ENCODE measurements around the gene MAP2K1. TPM values are rescaled to one million over a fixed set of nuclear protein-coding genes. Genes with fewer than 3 reads are reported as not detected.
"Not testable (repeated sequence)": the region's sequence is repeated elsewhere in the genome, so short reads cannot be mapped to it uniquely, and the experiment has no call there.

The MAP2K1 gene
- total RNA-seq, 4 donors from 2014 or later: 13.2 to 46.4 (median 33.5) TPM

DNA sequence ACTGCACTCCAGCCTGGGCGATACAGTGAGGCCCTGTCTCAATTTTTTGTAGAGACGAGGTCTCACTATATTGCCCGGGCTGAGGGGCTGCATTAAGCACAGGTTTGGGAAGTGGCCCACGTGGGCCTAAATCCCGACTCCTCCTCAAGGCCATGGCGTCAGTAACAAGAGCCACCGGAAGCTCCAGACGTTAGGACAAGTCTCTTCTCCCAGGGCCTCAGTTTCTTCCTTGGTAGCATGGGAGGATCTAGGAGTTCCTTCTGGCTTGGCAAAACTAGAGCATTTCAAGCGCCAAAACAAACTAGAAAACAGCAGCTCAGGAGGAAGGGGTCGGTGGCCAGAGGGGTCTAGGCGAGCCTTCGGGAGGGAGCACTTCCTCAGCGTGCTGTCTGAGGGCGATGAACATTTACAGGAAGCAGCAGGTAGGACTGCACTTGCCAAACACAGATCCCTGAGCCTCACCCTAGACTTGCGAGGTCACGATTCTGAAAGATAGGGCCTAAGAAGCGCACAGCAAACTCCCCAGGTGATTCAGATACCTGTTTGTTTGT lies 110.3 kb downstream of the MAP2K1 start:
- DNase-seq: peak in 1 of 2 donors; percentile 13
- Histone ChIP-seq H3K4me1 (peaks cover 0 to 5% of the 10 kb centered on the region in 2 donors), H3K27me3 (no peaks in the 10 kb centered on the region), H3K9me3 (no peaks in the 10 kb centered on the region), H3K36me3 (no peaks in the 10 kb centered on the region), H3K27ac (peak overlapping the region; percentile 81 to 86), H3K4me3 (peak overlapping the region; percentile 64 to 96)
- intact Hi-C loops (cut with DNase I; ENCODE audit: low total_unique reads): loop anchor here (5.0 kb wide), 1 partner anchor 110 kb away; the partner anchor contains the start of gene MAP2K1
- TF ChIP-seq, protein P1, sequence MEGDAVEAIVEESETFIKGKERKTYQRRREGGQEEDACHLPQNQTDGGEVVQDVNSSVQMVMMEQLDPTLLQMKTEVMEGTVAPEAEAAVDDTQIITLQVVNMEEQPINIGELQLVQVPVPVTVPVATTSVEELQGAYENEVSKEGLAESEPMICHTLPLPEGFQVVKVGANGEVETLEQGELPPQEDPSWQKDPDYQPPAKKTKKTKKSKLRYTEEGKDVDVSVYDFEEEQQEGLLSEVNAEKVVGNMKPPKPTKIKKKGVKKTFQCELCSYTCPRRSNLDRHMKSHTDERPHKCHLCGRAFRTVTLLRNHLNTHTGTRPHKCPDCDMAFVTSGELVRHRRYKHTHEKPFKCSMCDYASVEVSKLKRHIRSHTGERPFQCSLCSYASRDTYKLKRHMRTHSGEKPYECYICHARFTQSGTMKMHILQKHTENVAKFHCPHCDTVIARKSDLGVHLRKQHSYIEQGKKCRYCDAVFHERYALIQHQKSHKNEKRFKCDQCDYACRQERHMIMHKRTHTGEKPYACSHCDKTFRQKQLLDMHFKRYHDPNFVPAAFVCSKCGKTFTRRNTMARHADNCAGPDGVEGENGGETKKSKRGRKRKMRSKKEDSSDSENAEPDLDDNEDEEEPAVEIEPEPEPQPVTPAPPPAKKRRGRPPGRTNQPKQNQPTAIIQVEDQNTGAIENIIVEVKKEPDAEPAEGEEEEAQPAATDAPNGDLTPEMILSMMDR (IDR thresholded peaks at IDR 0.05): no peak
- TF ChIP-seq POLR2A (IDR thresholded peaks at IDR 0.05): no peak

DNA sequence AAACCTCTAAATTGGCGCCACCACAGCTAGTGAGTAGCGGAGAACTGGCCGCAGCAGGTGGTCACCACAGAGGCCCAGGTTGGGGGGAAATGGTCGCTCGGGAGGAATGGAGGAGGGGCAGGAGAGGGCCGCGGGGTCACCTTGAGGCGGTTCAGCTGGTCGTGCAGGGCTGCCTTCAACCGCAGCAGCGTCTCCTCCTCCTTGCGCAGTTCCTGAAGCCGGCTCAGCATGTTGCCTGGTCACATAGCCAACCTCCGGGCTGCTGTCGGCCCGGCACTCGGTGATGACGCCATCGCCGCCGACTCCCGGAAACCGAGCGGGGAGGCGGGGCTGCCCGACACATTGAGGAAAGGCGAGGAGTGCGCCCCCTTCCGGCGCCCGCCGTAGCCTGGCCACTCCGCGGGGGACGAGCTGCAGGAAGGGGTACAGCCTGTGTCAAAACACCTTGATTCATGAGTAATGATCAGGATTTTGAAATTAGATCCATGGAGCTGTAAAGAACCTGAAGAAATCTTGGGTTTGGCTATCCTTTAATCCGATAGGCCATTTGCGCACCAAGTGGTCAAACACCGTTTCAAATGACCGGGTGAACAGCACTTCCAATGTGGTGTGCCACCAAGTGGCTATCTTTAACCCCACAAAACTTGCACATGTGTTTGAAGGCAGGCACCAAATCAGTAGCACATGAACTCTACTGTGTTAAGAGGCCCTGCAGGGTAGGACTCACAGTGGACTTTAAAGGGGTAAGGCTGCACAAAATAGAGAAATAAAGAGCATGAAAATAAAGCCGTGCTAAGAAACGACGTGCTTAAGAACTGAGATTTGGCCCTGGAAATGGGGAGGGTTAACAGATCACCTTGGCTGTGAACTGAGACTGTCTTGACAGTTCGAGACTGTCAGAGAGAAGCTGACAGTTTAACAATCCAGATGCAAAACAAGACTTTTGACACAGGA lies 111.1 kb downstream of the MAP2K1 start, which contains the start of gene SNAPC5:
Gene SNAPC5, minus strand, starts transcription at position 261 of the 954 bp plus-strand sequence. Its CDS starts 31 bp downstream, at position 230.
- H3K36me3 ChIP-seq: no peaks in the 10 kb centered on the region
- peaks cover 0 to 7% of the 10 kb centered on the region in 2 donors for H3K4me1 ChIP-seq

DNA sequence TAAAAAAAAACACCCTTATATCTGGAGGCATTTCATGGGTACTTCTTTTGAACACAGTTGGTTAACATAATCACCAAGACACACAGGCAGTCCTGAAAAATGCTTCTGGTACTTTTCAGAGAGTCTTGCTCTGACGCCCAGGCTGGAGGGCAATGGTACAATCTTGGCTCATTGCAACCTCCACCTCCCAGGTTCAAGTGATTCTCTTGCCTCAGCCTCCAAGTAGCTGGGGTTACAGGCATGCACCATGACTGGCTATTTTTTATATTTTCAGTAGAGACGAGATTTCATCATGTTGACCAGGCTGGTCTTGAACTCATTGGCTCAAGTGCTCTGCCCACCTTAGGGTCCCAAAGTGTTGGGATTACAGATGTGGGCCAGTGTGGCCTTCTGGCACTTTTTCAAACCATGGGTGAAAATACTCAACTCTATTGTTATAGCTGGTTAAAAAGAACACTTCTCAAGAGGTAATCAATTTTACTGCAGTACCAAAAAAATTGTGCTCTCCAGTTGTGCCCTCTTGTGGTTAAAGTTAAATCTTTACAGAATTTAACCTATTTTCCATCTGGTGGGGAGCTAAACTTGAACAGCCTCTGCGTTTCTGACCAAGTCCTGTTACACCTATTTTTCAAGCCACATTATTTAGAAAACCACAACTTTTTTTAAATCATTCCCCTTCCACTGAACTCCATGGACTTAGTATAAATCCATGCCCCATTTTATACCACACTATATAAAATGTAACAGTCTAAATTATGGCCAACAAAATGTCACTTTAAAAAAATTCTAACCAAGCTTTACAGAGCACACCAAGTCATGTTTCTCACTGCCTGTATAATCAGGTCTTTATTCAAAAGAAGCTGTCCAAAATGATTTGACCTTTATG lies 112.0 kb downstream of the MAP2K1 start:
- no peak overlapping the region for H3K27ac ChIP-seq
- no peak for DNase-seq
- no peaks in the 10 kb centered on the region for H3K9me3 ChIP-seq

More for the DNA sequence above, 111.1 kb downstream of the MAP2K1 start, which contains the start of gene SNAPC5:
- Histone ChIP-seq H3K27me3 (no peaks in the 10 kb centered on the region), H3K4me3 (peak within 1 kb of the TSS; percentile 64 to 96), H3K27ac (peak within 1 kb of the TSS; percentile 81 to 86), H3K9me3 (no peaks in the 10 kb centered on the region)
- peak; percentile 94 to 95 for DNase-seq
- peak; percentile 50 to 66 for TF ChIP-seq POLR2A (IDR thresholded peaks at IDR 0.05)
- TF ChIP-seq, protein P1 (IDR thresholded peaks at IDR 0.05): peak; percentile 96 to 99 (median 98)
- intact Hi-C loops (cut with DNase I; ENCODE audit: low total_unique reads): loop anchor here (5.0 kb wide), 1 partner anchor 110 kb away; the partner anchor contains the start of gene MAP2K1

DNA sequence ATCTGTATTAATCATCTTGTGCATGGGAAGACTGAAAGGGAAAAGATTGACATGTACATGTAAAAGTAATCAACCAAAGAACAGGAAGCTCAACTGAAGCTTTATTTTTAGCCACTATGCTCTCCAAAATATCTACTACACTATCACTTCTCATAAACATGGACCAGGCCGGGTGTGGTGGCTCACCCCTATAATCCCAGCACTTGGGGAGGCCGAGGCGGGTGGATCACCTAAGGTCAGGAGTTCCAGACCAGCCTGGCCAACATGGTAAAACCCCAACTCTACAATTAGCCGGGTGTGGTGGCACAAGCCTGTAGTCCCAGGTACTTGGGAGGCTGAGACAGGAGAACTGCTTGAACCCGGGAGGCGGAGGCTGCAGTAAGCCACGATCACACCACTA lies 113.6 kb downstream of the MAP2K1 start:
- intact Hi-C loops (cut with DNase I; ENCODE audit: low total_unique reads): not testable (repeated sequence)

More for the DNA sequence above, 112.0 kb downstream of the MAP2K1 start:
- no peaks in the 10 kb centered on the region for H3K27me3 ChIP-seq
- TF ChIP-seq, protein P1 (IDR thresholded peaks at IDR 0.05): peak in 1 of 4 experiments; percentile 17
- TF ChIP-seq POLR2A (IDR thresholded peaks at IDR 0.05): no peak
- H3K4me3 ChIP-seq: no peak overlapping the region
- no peaks in the 10 kb centered on the region for H3K36me3 ChIP-seq
- intact Hi-C loops (cut with DNase I; ENCODE audit: low total_unique reads): loop anchor here (5.0 kb wide), 1 partner anchor 111 kb away; the partner anchor contains the start of gene MAP2K1
- H3K4me1 ChIP-seq: peaks cover 4 to 12% of the 10 kb centered on the region in 2 donors

DNA sequence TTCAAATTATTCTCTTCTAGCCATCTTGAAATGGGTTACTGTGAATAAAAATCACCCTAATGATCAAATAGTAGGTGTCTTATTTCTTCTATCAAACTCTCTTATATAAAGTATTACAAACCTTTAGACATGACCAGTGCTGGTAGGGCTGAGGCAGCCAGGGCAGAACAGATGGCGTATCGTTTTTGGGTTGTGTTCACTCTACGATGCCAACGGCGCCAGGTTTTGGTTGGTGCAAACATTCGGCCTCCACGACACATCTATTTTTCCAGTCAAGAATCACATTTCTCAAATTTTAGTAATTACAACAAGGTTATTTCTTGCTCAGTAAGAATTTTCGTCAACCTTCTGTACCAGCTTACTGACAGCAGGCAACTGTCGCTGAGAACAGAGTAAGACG lies 115.8 kb downstream of the MAP2K1 start:
- DNase-seq: no peak
- no peaks in the 10 kb centered on the region for H3K27me3 ChIP-seq
- intact Hi-C loops (cut with DNase I; ENCODE audit: low total_unique reads): no loop called here
- no peaks in the 10 kb centered on the region for H3K9me3 ChIP-seq
- no peak overlapping the region for H3K27ac ChIP-seq
- H3K4me3 ChIP-seq: no peak overlapping the region
- peaks cover 4 to 7% of the 10 kb centered on the region in 2 donors for H3K4me1 ChIP-seq
- H3K36me3 ChIP-seq: no peaks in the 10 kb centered on the region
- TF ChIP-seq POLR2A (IDR thresholded peaks at IDR 0.05): no peak
- TF ChIP-seq, protein P1 (IDR thresholded peaks at IDR 0.05): no peak

More for the DNA sequence above, 113.6 kb downstream of the MAP2K1 start:
- H3K36me3 ChIP-seq, H3K4me3 ChIP-seq, DNase-seq, H3K9me3 ChIP-seq, H3K27me3 ChIP-seq, H3K27ac ChIP-seq: not testable (repeated sequence)
- peaks cover 4 to 12% of the 10 kb centered on the region in 2 donors for H3K4me1 ChIP-seq

DNA sequence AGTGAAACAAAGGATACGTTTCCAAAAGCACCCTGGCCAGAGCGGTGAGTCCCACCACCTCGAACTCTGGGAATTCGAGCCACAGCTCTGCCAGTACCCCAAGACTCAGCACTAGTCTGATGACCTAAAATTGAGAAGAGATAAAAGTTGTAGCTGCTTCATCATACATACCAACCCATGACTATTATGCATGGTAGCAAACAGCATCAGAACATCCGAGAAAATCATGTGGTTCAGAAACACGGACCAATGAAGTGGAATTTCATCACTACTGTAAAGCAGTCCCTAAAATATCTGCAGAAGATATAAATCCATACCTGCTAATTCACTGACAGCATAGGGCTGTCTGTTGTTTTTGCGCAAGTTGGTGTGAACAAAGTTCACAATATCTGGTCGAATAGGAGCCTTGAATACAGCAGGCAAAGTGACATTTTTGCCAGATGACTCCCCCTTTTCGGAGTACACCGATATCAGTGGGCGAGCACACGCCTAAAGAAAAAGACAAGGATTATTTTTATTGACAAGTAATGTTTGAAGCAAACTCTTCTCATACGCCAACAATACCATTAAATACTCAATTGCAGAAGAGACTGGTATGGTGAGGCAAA lies 116.4 kb downstream of the MAP2K1 start:
- H3K4me1 ChIP-seq; intact Hi-C loops (cut with DNase I; ENCODE audit: low total_unique reads); H3K9me3 ChIP-seq; H3K27me3 ChIP-seq; H3K36me3 ChIP-seq; DNase-seq: not testable (repeated sequence)
- H3K4me3 ChIP-seq: peak overlapping the region; percentile 79 to 95
- H3K27ac ChIP-seq: peak overlapping the region in 1 of 2 donors; percentile 93
